Progenitor cell of endocrine pancreas (in vitro differentiated cells): Measurements from ENCODE around the gene ZMYM2. TPM values are rescaled to one million over a fixed set of nuclear protein-coding genes. Genes with fewer than 3 reads are reported as not detected.

ENCODE experiments used
- DNase-seq: peaks from one replicate; pipeline ENCODE4 v3.0.0; 2021; ENCODE audit warnings: low spot score; ENCODE audit not compliant: unreplicated experiment
- H3K27ac Mint-ChIP-seq: 2 replicates; pipeline ENCODE4 v1.8.0; 2021; ENCODE audit warnings: mild to moderate bottlenecking, moderate library complexity, mixed read lengths
- H3K27me3 Mint-ChIP-seq: 2 replicates; pipeline ENCODE4 v1.8.0; 2021; ENCODE audit warnings: mixed read lengths
- H3K36me3 Mint-ChIP-seq: 2 replicates; pipeline ENCODE4 v1.8.0; 2022; ENCODE audit warnings: mixed read lengths; ENCODE audit not compliant: insufficient read depth
- H3K4me1 Mint-ChIP-seq: 2 replicates; pipeline ENCODE4 v1.8.0; 2021; ENCODE audit warnings: low read depth, mixed read lengths
- H3K4me3 Mint-ChIP-seq: 2 replicates; pipeline ENCODE4 v1.8.0; 2021; ENCODE audit warnings: low read depth, mild to moderate bottlenecking, moderate library complexity, mixed read lengths
- H3K9me3 Mint-ChIP-seq: 2 replicates; pipeline ENCODE4 v1.8.0; 2021; ENCODE audit warnings: low read depth, mixed read lengths
- total RNA-seq: library from RNA; stranded (reverse); gene quantifications from 2 replicates; pipeline ENCODE4 v1.2.1, GENCODE V29; 2021
- TF ChIP-seq, protein P1 (sequence below): fragments of 200-600 bp; sonication (generic); IDR thresholded peaks from one replicate; pipeline ENCODE4 v1.5.0; 2021; ENCODE audit warnings: antibody characterized with exemption, mild to moderate bottlenecking; ENCODE audit not compliant: unreplicated experiment

The ZMYM2 gene
- total RNA-seq, 1 donor from 2014 or later: 192 TPM

DNA sequence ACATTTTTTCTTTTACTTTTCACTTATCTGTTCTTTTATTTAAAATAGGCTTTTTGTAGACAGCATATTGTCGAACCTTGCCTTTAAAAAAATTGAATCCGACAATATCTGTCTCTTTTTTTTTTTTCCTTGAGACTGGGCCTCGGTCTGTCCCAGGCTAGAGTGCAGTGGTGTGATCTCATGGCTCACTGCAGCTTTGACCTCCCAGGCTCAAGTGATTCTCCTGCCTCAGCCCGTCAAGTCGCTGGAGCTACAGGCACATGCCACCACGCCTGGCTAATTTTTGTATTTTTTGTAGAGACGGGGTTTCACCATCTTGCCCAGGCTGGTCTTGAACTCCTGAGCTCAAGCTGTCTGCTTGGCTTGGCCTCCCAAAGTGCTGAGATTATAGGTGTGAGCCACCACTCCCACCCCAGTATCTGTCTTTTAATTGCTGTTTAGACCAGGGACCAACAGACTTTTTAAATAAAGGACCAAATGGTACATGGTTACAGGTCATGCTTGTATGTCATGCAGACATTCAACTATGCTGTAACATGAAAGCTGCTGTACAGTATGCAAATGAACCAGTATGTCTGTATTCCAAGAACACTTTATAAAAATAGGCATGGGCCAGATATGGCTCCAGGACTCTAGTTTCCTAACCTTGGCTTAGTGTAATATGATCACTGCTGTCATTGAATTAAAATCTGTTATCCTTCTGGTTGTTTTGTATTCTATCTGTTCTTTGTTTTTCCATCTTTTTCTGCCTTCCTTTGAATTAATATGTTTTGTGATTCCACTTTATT is 122.0 kb downstream of the ZMYM2 start:
- TF ChIP-seq, protein P1, sequence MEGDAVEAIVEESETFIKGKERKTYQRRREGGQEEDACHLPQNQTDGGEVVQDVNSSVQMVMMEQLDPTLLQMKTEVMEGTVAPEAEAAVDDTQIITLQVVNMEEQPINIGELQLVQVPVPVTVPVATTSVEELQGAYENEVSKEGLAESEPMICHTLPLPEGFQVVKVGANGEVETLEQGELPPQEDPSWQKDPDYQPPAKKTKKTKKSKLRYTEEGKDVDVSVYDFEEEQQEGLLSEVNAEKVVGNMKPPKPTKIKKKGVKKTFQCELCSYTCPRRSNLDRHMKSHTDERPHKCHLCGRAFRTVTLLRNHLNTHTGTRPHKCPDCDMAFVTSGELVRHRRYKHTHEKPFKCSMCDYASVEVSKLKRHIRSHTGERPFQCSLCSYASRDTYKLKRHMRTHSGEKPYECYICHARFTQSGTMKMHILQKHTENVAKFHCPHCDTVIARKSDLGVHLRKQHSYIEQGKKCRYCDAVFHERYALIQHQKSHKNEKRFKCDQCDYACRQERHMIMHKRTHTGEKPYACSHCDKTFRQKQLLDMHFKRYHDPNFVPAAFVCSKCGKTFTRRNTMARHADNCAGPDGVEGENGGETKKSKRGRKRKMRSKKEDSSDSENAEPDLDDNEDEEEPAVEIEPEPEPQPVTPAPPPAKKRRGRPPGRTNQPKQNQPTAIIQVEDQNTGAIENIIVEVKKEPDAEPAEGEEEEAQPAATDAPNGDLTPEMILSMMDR: no peak
- Mint-ChIP-seq H3K4me3 (no peak overlapping the region), H3K4me1 (no peaks in the 10 kb centered on the region), H3K36me3 (peaks cover 22% of the 10 kb centered on the region), H3K9me3 (no peaks in the 10 kb centered on the region), H3K27me3 (no peaks in the 10 kb centered on the region), H3K27ac (peak overlapping the region; percentile 52)
- DNase-seq: no peak

DNA sequence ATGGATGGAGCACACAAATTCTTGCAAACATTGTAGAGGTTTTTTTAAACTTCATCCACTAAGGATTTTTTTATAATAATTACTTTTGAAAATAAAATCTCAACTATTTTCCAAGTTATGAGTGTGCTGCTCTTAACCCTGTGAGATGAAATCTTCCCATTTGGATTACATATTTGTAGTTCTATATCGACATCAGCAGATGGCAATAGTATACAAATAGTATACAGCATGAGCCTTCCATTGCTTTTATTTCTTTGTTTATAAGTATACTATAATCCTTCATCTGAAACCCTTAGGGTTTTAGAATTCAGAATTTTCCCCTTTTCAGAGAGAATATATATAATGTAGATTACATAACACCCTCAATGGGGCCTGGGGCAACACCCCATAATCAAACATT is 131.8 kb downstream of the ZMYM2 start:
- Mint-ChIP-seq H3K4me3 (no peak overlapping the region), H3K27ac (no peak overlapping the region), H3K27me3 (no peaks in the 10 kb centered on the region), H3K9me3 (no peaks in the 10 kb centered on the region), H3K4me1 (peaks cover 5% of the 10 kb centered on the region), H3K36me3 (peaks cover 8% of the 10 kb centered on the region)
- TF ChIP-seq, protein P1: no peak
- DNase-seq: no peak

DNA sequence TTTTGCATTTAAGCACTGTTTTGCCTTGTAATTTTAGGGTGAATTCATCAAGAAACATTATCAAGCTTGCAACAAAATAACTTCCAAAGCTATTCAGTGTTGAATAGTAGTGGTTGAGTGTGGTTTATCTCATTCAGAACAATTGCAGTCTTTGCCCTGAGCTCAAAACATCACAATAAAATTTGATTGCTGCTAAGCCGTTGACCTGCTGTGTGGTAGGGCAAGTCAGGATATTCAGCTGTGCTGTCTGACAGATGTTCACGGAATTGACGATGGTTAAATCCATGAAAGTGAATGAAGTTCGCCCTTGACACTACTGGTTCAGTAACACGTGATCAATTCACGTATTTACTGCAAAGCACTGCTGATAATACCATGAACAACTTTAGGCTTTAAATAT is 135.4 kb downstream of the ZMYM2 start:
- no peak for DNase-seq
- Mint-ChIP-seq H3K4me1 (peaks cover 7% of the 10 kb centered on the region), H3K9me3 (no peaks in the 10 kb centered on the region), H3K36me3 (no peaks in the 10 kb centered on the region), H3K4me3 (no peak overlapping the region), H3K27ac (peak overlapping the region; percentile 58), H3K27me3 (peaks cover 10% of the 10 kb centered on the region)
- TF ChIP-seq, protein P1: no peak

DNA sequence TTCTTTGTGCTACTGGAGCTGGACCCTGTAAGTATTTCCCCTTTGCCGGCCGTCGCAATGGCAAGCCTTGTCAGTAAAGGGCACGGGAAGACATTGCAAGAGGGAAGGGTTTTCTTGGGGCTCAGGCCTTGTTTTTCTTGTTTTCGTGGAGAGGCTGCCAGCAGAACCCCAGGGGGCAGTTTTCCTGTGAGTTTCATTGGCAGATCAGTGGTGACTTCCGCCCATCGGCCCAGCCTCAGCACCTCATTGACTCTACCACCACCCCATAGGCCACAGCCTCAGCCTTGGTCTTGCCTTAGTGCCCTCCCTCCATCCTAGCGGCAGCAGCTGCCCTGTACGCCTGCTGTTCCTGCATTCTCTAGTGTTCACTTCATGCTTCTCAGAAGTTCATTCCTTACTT is 140.8 kb downstream of the ZMYM2 start:
- H3K27me3 Mint-ChIP-seq: peaks cover 28% of the 10 kb centered on the region
- no peak overlapping the region for H3K4me3 Mint-ChIP-seq
- no peak for DNase-seq

DNA sequence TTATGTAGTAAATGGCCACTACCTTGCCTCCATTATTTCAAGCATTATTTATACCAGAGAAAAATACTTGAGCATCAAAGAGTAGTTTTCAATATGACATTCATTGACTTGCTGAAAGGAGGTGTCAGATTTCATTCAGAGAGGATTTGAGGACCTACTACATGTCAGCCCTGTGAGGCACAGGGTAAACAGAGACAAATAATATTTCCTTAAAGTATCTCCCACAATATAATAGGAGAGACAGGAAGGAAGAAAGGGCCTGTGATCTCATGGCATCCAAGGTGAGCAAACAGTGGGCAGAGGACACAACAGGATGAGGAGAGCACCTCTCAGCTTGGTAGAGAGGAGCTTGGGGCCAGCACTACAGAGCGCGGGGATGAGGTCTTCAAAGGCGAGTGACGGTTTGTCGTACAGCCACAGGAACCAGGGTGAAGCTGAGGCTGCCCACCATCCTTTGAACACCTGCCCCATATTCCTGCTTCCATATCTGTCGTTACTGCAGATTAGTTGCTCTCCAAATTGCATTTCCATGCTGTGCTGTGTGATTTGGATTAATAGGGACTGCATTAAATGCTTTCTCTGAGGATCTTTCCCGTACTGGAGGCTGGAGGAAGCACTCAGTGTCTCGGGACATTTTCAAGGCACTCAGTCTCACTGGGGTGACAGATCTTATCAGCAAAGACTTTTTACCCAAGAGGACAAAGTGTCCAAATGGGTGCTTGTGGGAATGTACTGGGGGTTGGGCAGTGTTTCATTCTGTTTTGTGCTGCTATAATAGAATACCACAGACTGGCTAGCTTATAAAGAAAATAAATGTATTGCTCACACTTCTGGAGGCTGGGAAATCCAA is 143.2 kb downstream of the ZMYM2 start:
- Mint-ChIP-seq H3K9me3 (no peaks in the 10 kb centered on the region), H3K4me3 (no peak overlapping the region), H3K4me1 (peaks cover 9% of the 10 kb centered on the region), H3K36me3 (no peaks in the 10 kb centered on the region), H3K27me3 (peaks cover 39% of the 10 kb centered on the region), H3K27ac (no peak overlapping the region)
- no peak for DNase-seq
- TF ChIP-seq, protein P1: no peak

More for the DNA sequence above, 140.8 kb downstream of the ZMYM2 start:
- no peak overlapping the region for H3K27ac Mint-ChIP-seq
- TF ChIP-seq, protein P1: no peak
- H3K36me3 Mint-ChIP-seq: no peaks in the 10 kb centered on the region
- peaks cover 9% of the 10 kb centered on the region for H3K4me1 Mint-ChIP-seq
- H3K9me3 Mint-ChIP-seq: no peaks in the 10 kb centered on the region
